ENCODE data around the gene SKAP1.

DNA sequence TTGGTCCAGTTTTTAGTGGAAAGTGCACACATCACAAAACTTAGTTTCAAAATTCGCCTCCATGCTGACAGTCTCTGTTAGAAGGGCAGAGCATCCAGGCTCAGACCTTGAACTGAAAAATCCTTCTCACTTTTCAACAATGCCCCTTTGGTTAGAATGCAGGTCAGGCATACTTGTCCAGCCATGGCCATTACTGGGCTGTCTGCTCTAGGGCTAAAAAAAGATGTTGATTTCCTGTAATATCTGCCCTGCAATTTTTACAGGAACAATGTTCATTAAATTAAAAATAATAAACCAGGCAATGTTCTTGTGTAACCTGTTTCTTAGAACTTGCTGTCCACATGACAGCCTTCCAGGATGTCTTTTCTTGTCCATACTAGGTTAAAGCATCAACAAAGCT lies 200.1 kb downstream of the SKAP1 start:
- TF ChIP-seq CTCF (IDR thresholded peaks at IDR 0.05; ENCODE audit: low read length), result no peak
- no peak for TF ChIP-seq EZH2phosphoT487 (IDR thresholded peaks at IDR 0.05; ENCODE audit: low read length)
